ENCODE results near the gene CD274. TPM values are rescaled to one million over a fixed set of nuclear protein-coding genes. Genes with fewer than 3 reads are reported as not detected.
"Not testable (repeated sequence)": the region's sequence is repeated elsewhere in the genome, so short reads cannot be mapped to it uniquely, and the experiment has no call there.

Gene CD274
- total and polyA plus RNA-seq, 3 experiments from 2014 or later = 6.1 to 17.6 (median 13.2) TPM

DNA sequence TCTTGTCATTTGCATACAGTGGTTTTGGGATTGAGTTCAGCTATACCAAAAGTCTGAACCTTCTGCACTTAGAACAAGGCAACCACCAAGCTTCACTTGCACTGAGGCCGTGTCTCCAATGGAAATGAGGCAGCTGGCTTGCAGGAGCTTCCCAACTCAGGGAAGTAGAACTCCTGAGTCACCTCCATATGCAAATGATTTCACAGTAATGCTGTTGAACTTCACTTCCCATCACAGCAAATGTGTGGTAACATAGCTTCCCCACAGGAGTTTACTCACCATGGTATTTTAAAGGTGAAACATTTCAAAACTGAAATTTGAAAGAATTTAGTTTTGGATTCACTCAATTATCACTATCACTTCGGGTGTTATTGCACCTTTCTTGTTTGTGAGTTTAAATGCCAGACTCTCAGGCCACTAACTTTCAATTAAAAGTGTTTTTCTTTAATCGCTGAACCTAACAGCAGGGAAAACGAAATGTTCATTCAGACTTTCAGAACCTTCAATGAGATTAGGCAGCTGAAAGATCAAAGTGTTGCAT is 9.0 kb downstream of the CD274 start:
- H3K4me1 Mint-ChIP-seq = peaks cover 24 to 37% (median 36%) of the 10 kb centered on the region in 3 donors
- POLR2A ChIA-PET = no interaction called here

GRCh38 chr9:5460157-5460556 is 9.8 kb downstream of the CD274 start:
- Histone ChIP-seq H3K4me3 (ENCODE audit: low read length) (no peak overlapping the region), H3K9me3 (ENCODE audit: low read length) (no peaks in the 10 kb centered on the region), H3K4me1 (ENCODE audit: insufficient read depth, low read length) (no peaks in the 10 kb centered on the region), H3K27me3 (ENCODE audit: insufficient read depth, low read length, poor library complexity, severe bottlenecking) (no peaks in the 10 kb centered on the region), H3K36me3 (ENCODE audit: insufficient read depth, low read length) (no peaks in the 10 kb centered on the region), H3K27ac (ENCODE audit: low read depth, low read length) (no peak overlapping the region)
- H3K27me3 Mint-ChIP-seq = no peaks in the 10 kb centered on the region
- H3K36me3 Mint-ChIP-seq = peaks cover 21 to 63% (median 33%) of the 10 kb centered on the region in 3 donors
- peaks cover 19 to 29% (median 28%) of the 10 kb centered on the region in 3 donors for H3K4me1 Mint-ChIP-seq
- POLR2A ChIA-PET = no interaction called here
- peak overlapping the region in 3 of 8 donors; percentile 2 to 52 (median 30) for H3K27ac Mint-ChIP-seq
- no peak overlapping the region for H3K4me3 Mint-ChIP-seq
- no peaks in the 10 kb centered on the region for H3K9me3 Mint-ChIP-seq
- CTCF ChIA-PET = interaction anchor here (1.6 kb wide), 1 partner anchor 10 kb away, joined by 7 read pairs; the partner anchor contains the start of gene CD274
- DNase-seq = no peak

More for the DNA sequence above, 9.0 kb downstream of the CD274 start:
- H3K9me3 Mint-ChIP-seq = no peaks in the 10 kb centered on the region
- H3K27me3 Mint-ChIP-seq = no peaks in the 10 kb centered on the region
- H3K9me3 ChIP-seq (ENCODE audit: low read length) = no peaks in the 10 kb centered on the region
- H3K27me3 ChIP-seq (ENCODE audit: insufficient read depth, low read length, poor library complexity, severe bottlenecking) = no peaks in the 10 kb centered on the region
- H3K4me3 Mint-ChIP-seq = no peak overlapping the region
- H3K27ac Mint-ChIP-seq = peak overlapping the region in 3 of 8 donors; percentile 1 to 72 (median 2)
- no peaks in the 10 kb centered on the region for H3K36me3 ChIP-seq (ENCODE audit: insufficient read depth, low read length)
- CTCF ChIA-PET = interaction anchor here (1.6 kb wide), 1 partner anchor 9 kb away, joined by 7 read pairs; the partner anchor contains the start of gene CD274
- no peak overlapping the region for H3K27ac ChIP-seq (ENCODE audit: low read depth, low read length)
- DNase-seq = no peak
- H3K4me3 ChIP-seq (ENCODE audit: low read length) = no peak overlapping the region
- no peaks in the 10 kb centered on the region for H3K4me1 ChIP-seq (ENCODE audit: insufficient read depth, low read length)
- peaks cover 20 to 57% (median 30%) of the 10 kb centered on the region in 3 donors for H3K36me3 Mint-ChIP-seq

DNA sequence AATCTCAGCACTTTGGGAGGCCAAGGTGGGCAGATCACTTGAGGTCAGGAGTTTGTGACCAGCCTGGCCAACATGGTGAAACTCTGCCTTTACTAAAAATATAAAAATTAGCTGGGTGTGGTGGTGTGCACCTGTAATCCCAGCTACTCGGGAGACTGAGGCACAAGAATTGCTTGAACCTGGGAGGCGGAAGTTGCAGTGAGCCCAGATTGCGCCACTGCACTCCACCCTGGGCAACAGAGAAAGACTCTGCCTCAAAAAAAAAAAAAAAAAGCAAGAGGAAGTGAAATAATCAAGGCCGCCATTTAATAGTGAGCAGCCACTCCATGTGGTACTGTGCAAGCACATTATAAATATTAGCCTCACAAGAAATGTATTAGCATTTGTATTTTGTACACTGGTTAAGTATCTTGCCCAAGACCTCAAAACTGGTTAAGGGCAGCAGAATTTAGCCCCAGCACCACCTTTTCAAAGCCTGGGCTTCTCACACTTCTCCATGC is 14.5 kb downstream of the CD274 start:
- H3K27ac Mint-ChIP-seq = peak overlapping the region in 1 of 8 donors; percentile 80
- POLR2A ChIA-PET; H3K36me3 ChIP-seq (ENCODE audit: insufficient read depth, low read length); H3K4me1 Mint-ChIP-seq; H3K9me3 ChIP-seq (ENCODE audit: low read length); H3K27me3 Mint-ChIP-seq; H3K4me3 ChIP-seq (ENCODE audit: low read length); H3K9me3 Mint-ChIP-seq; H3K4me1 ChIP-seq (ENCODE audit: insufficient read depth, low read length); H3K27ac ChIP-seq (ENCODE audit: low read depth, low read length); H3K27me3 ChIP-seq (ENCODE audit: insufficient read depth, low read length, poor library complexity, severe bottlenecking); DNase-seq; CTCF ChIA-PET: not testable (repeated sequence)
- peak overlapping the region in 1 of 7 donors; percentile 58 for H3K4me3 Mint-ChIP-seq
- peaks cover 17 to 66% (median 42%) of the 10 kb centered on the region in 3 donors for H3K36me3 Mint-ChIP-seq

DNA sequence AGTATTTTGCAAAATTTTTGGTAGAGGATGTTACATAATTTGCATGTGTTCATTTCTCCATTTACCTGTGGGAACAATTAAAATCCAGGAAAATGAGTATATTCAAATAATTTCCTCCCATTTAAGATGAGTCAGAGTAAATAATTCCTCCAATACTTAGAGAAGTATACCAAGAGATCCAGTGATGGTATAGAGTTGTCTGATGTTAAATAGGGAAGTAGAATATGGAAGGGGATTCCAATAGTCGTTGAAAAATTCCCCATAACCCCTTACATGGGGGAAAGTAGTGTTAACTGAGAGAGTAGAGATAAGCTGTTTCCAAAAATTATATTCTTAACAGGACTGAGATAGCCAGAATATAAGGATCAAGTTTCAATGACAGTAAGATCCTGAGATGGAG is 15.7 kb downstream of the CD274 start:
- no peak overlapping the region for H3K4me3 ChIP-seq (ENCODE audit: low read length)
- POLR2A ChIA-PET = no interaction called here
- Mint-ChIP-seq H3K27me3 (no peaks in the 10 kb centered on the region), H3K4me1 (no peaks in the 10 kb centered on the region), H3K4me3 (no peak overlapping the region), H3K9me3 (no peaks in the 10 kb centered on the region), H3K36me3 (peaks cover 17 to 62% (median 40%) of the 10 kb centered on the region in 3 donors), H3K27ac (peak overlapping the region in 1 of 8 donors; percentile 31)
- CTCF ChIA-PET = interaction anchor here (1.2 kb wide), 1 partner anchor 280 kb away, joined by 3 read pairs; no protein-coding TSS in a partner anchor
- H3K4me1 ChIP-seq (ENCODE audit: insufficient read depth, low read length) = no peaks in the 10 kb centered on the region
- DNase-seq = no peak
- H3K9me3 ChIP-seq (ENCODE audit: low read length) = no peaks in the 10 kb centered on the region
- no peaks in the 10 kb centered on the region for H3K36me3 ChIP-seq (ENCODE audit: insufficient read depth, low read length)
- H3K27ac ChIP-seq (ENCODE audit: low read depth, low read length) = no peak overlapping the region
- no peaks in the 10 kb centered on the region for H3K27me3 ChIP-seq (ENCODE audit: insufficient read depth, low read length, poor library complexity, severe bottlenecking)

DNA sequence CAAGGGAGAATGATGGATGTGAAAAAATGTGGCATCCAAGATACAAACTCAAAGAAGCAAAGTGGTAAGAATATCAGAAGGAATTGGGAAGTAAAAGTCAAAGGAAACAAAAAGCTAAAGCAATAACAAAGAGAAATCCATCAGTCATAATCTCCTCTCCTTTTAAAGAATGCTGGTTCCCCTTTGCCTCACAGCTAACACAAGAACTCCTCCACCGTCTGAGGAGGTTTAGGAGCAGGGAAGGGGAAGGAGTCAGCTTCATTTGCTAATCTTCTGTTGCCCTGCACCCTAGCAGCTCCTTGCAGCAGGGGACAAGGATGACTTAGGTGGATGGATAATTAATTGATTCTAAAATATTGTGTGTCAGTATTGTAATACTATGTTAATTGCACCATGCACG is 16.4 kb downstream of the CD274 start:
- POLR2A ChIA-PET = no interaction called here
- Histone ChIP-seq H3K36me3 (ENCODE audit: insufficient read depth, low read length) (no peaks in the 10 kb centered on the region), H3K27me3 (ENCODE audit: insufficient read depth, low read length, poor library complexity, severe bottlenecking) (no peaks in the 10 kb centered on the region), H3K4me1 (ENCODE audit: insufficient read depth, low read length) (no peaks in the 10 kb centered on the region), H3K4me3 (ENCODE audit: low read length) (no peak overlapping the region), H3K27ac (ENCODE audit: low read depth, low read length) (no peak overlapping the region), H3K9me3 (ENCODE audit: low read length) (no peaks in the 10 kb centered on the region)
- Mint-ChIP-seq H3K27ac (peak overlapping the region in 3 of 8 donors; percentile 5 to 32 (median 7)), H3K27me3 (no peaks in the 10 kb centered on the region), H3K36me3 (peaks cover 17 to 62% (median 39%) of the 10 kb centered on the region in 3 donors), H3K4me3 (no peak overlapping the region), H3K4me1 (no peaks in the 10 kb centered on the region), H3K9me3 (no peaks in the 10 kb centered on the region)
- CTCF ChIA-PET = interaction anchor here (1.0 to 1.2 kb wide), 3 partner anchors 123 to 280 kb away, joined by 3 read pairs; no protein-coding TSS in a partner anchor
- DNase-seq = no peak

GRCh38 chr9:5468850-5469249 is 18.5 kb downstream of the CD274 start:
- H3K9me3 ChIP-seq (ENCODE audit: low read length) = no peaks in the 10 kb centered on the region
- H3K4me1 Mint-ChIP-seq = no peaks in the 10 kb centered on the region
- H3K27ac ChIP-seq (ENCODE audit: low read depth, low read length) = no peak overlapping the region
- no peaks in the 10 kb centered on the region for H3K4me1 ChIP-seq (ENCODE audit: insufficient read depth, low read length)
- H3K4me3 ChIP-seq (ENCODE audit: low read length) = no peak overlapping the region
- no peak overlapping the region for H3K4me3 Mint-ChIP-seq
- peak overlapping the region in 1 of 8 donors; percentile 18 for H3K27ac Mint-ChIP-seq
- no peaks in the 10 kb centered on the region for H3K27me3 Mint-ChIP-seq
- ChIA-PET CTCF (interaction anchor here (1.3 kb wide), 1 partner anchor 19 kb away, joined by 4 read pairs; the partner anchor contains the start of gene CD274), POLR2A (no interaction called here)
- no peak for DNase-seq
- no peaks in the 10 kb centered on the region for H3K9me3 Mint-ChIP-seq
- H3K36me3 Mint-ChIP-seq = peaks cover 13 to 47% (median 27%) of the 10 kb centered on the region in 3 donors
- H3K36me3 ChIP-seq (ENCODE audit: insufficient read depth, low read length) = no peaks in the 10 kb centered on the region
- H3K27me3 ChIP-seq (ENCODE audit: insufficient read depth, low read length, poor library complexity, severe bottlenecking) = no peaks in the 10 kb centered on the region

DNA sequence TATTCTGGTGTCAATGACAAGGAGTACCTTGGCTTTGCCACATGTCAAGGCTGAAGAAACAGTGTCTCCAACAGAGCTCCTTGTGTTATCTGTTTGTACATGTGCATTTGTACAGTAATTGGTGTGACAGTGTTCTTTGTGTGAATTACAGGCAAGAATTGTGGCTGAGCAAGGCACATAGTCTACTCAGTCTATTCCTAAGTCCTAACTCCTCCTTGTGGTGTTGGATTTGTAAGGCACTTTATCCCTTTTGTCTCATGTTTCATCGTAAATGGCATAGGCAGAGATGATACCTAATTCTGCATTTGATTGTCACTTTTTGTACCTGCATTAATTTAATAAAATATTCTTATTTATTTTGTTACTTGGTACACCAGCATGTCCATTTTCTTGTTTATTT is 19.8 kb downstream of the CD274 start:
- Mint-ChIP-seq H3K4me3 (no peak overlapping the region), H3K9me3 (peaks cover 0 to 2% (median 0%) of the 10 kb centered on the region in 5 donors), H3K4me1 (peaks cover 3 to 5% (median 5%) of the 10 kb centered on the region in 3 donors), H3K27ac (no peak overlapping the region), H3K27me3 (no peaks in the 10 kb centered on the region), H3K36me3 (peaks cover 11 to 38% (median 23%) of the 10 kb centered on the region in 3 donors)
- no peaks in the 10 kb centered on the region for H3K36me3 ChIP-seq (ENCODE audit: insufficient read depth, low read length)
- no peaks in the 10 kb centered on the region for H3K4me1 ChIP-seq (ENCODE audit: insufficient read depth, low read length)
- H3K9me3 ChIP-seq (ENCODE audit: low read length) = no peaks in the 10 kb centered on the region
- ChIA-PET CTCF (no interaction called here), POLR2A (no interaction called here)
- no peak overlapping the region for H3K4me3 ChIP-seq (ENCODE audit: low read length)
- DNase-seq = no peak
- no peaks in the 10 kb centered on the region for H3K27me3 ChIP-seq (ENCODE audit: insufficient read depth, low read length, poor library complexity, severe bottlenecking)
- no peak overlapping the region for H3K27ac ChIP-seq (ENCODE audit: low read depth, low read length)

DNA sequence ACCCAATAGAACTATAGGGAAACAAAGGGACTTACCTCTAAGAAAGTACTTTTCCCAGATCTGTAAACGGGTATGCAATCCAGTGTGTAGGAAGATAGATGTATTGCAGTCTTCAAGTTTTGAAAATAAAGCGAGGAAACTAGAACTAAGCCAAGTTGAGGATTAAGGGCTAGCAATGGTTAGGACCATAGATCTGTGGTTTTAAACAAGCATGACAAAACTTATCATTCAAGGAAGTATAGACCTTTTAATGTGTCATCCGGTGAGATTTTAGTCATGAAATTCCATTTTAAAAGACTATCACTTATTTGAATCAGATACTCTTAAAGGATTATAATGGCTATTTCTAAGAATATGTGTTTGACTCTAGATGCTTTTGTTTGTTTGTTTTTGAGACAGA is 20.5 kb downstream of the CD274 start:
- CTCF ChIA-PET = no interaction called here

More for the DNA sequence above, 20.5 kb downstream of the CD274 start:
- Mint-ChIP-seq H3K36me3 (peaks cover 17 to 33% (median 19%) of the 10 kb centered on the region in 3 donors), H3K27me3 (no peaks in the 10 kb centered on the region), H3K4me3 (no peak overlapping the region), H3K4me1 (peaks cover 3 to 5% (median 5%) of the 10 kb centered on the region in 3 donors), H3K9me3 (peaks cover 0 to 4% (median 0%) of the 10 kb centered on the region in 5 donors), H3K27ac (no peak overlapping the region)
- no peaks in the 10 kb centered on the region for H3K27me3 ChIP-seq (ENCODE audit: insufficient read depth, low read length, poor library complexity, severe bottlenecking)
- no peak overlapping the region for H3K27ac ChIP-seq (ENCODE audit: low read depth, low read length)
- H3K36me3 ChIP-seq (ENCODE audit: insufficient read depth, low read length) = no peaks in the 10 kb centered on the region
- POLR2A ChIA-PET = no interaction called here
- H3K4me1 ChIP-seq (ENCODE audit: insufficient read depth, low read length) = no peaks in the 10 kb centered on the region
- H3K4me3 ChIP-seq (ENCODE audit: low read length) = no peak overlapping the region
- DNase-seq = no peak
- no peaks in the 10 kb centered on the region for H3K9me3 ChIP-seq (ENCODE audit: low read length)

All from CD8-positive, alpha-beta memory T cell (primary cell).